ENCODE measurements around the gene EXD2. TPM values are rescaled to one million over a fixed set of nuclear protein-coding genes. Genes with fewer than 3 reads are reported as not detected.

EXD2 gene, protein sequence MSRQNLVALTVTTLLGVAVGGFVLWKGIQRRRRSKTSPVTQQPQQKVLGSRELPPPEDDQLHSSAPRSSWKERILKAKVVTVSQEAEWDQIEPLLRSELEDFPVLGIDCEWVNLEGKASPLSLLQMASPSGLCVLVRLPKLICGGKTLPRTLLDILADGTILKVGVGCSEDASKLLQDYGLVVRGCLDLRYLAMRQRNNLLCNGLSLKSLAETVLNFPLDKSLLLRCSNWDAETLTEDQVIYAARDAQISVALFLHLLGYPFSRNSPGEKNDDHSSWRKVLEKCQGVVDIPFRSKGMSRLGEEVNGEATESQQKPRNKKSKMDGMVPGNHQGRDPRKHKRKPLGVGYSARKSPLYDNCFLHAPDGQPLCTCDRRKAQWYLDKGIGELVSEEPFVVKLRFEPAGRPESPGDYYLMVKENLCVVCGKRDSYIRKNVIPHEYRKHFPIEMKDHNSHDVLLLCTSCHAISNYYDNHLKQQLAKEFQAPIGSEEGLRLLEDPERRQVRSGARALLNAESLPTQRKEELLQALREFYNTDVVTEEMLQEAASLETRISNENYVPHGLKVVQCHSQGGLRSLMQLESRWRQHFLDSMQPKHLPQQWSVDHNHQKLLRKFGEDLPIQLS
- total RNA-seq (10 to 100 TPM; 14.7 to 18.0 (median 16.8) TPM), polyA plus RNA-seq (10 to 100 TPM in 1 of 3 donors, 1 to 10 TPM in 2; 1.8 to 13.5 (median 1.8) TPM)

DNA sequence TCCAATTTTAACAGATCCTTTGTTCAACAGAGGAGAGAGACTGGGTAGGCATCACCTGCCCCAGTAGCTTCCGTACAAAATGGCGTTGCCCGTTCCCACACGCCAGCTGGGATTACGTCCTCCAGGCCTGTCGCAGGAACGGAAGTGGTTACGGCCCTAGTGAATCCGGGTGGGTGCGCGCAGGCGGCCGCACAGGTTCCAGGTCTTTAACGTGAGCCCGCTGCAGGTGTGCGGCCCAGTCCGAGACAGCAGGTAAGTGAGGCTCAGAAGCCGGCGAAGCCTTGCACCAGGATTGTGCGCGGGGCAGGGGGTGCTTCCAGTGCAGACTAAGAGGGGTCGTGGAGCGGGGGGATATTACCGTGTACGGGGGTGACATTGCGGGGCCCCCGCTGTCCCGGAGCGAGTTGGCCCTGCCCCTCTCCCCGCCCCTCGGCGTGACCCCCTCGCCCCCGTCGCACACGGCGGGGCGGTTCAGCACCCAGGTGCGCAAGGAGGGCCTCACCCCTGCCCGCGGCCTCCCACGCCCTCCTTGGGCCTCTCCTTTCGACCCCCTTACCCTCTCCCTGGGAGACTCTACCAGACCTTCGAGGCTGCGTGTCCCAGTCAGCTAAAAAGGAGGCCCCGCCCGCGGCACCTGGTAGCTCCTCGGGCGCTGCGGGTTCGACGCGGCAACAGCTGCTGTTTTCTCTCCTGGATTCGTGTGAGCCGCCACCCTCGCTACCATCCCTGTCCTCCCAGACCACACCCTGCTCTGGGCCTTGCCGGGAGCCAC, at the start of gene EXD2:
Gene EXD2, plus strand, starts transcription at position 159 of the 772 bp plus-strand sequence. CDS start 17,973 bp downstream, outside the sequence.
- H3K4me1 ChIP-seq, result peaks cover 0 to 12% (median 5%) of the 10 kb centered on the region in 4 donors
- TF ChIP-seq POLR2A (IDR thresholded peaks at IDR 0.05) (peak in 1 of 2 donors; percentile 7), CTCF (IDR thresholded peaks at IDR 0.05) (no peak), EP300 (IDR thresholded peaks at IDR 0.05) (no peak), POLR2AphosphoS5 (IDR thresholded peaks at IDR 0.05) (peak in 3 of 4 donors; percentile 61 to 67 (median 62))
- 1% methylated on average over 58 of the region's 58 CpGs for WGBS, 2 donors
- H3K9me3 ChIP-seq, result no peaks in the 10 kb centered on the region
- intact Hi-C loops (cut with DNase I), result loop anchor here (1.0 to 2.0 kb wide), 2 partner anchors 38 to 63 kb away; partner anchors contain the start of gene DCAF5
- H3K4me3 ChIP-seq, result peak within 1 kb of the TSS; percentile 69 to 90 (median 85)
- DNase-seq, result peak; percentile 94
- H3K27me3 ChIP-seq, result no peaks in the 10 kb centered on the region
- no peaks in the 10 kb centered on the region for H3K36me3 ChIP-seq
- H3K27ac ChIP-seq, result peak within 1 kb of the TSS; percentile 74 to 81 (median 80)

DNA sequence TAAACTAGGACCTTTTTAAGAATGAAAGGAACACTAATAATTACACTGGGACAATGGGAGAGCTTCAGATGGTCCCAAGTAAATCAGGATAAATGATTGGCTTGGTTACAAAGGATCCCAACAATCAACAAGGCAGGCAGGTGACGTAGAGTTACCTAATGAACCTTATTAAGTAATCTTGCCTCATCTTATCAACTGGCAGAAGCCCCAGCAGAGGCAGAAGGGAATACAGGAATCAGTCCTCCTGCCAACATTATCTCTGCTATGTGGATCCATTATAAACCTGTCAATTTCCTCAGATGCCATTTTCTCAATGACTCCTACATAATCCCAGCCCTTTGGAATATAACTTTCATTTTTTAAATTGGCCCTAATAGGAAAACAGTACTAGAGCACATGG, 49.7 kb upstream of the EXD2 start:
- TF ChIP-seq CTCF (IDR thresholded peaks at IDR 0.05), result no peak
- no peak for TF ChIP-seq EP300 (IDR thresholded peaks at IDR 0.05)
- TF ChIP-seq POLR2A (IDR thresholded peaks at IDR 0.05), result no peak
- TF ChIP-seq POLR2AphosphoS5 (IDR thresholded peaks at IDR 0.05), result no peak
- intact Hi-C loops (cut with DNase I), result no loop called here
- Histone ChIP-seq H3K4me1 (peaks cover 0 to 36% (median 31%) of the 10 kb centered on the region in 4 donors), H3K36me3 (no peaks in the 10 kb centered on the region), H3K27me3 (no peaks in the 10 kb centered on the region), H3K4me3 (no peak overlapping the region), H3K27ac (no peak overlapping the region), H3K9me3 (no peaks in the 10 kb centered on the region)
- WGBS, 2 donors, result 94 to 95% methylated on average over 1 of the region's 1 CpG
- no peak for DNase-seq

GRCh38 chr14:69142101-69142500, 49.2 kb upstream of the EXD2 start:
- Histone ChIP-seq H3K4me1 (peaks cover 0 to 33% (median 28%) of the 10 kb centered on the region in 4 donors), H3K27ac (no peak overlapping the region), H3K9me3 (no peaks in the 10 kb centered on the region), H3K36me3 (no peaks in the 10 kb centered on the region), H3K27me3 (no peaks in the 10 kb centered on the region), H3K4me3 (no peak overlapping the region)
- TF ChIP-seq EP300 (IDR thresholded peaks at IDR 0.05) (no peak), CTCF (IDR thresholded peaks at IDR 0.05) (no peak), POLR2AphosphoS5 (IDR thresholded peaks at IDR 0.05) (no peak), POLR2A (IDR thresholded peaks at IDR 0.05) (no peak)
- 94 to 96% methylated on average over 5 of the region's 5 CpGs for WGBS, 2 donors
- intact Hi-C loops (cut with DNase I), result no loop called here
- DNase-seq, result no peak

- TF ChIP-seq EP300 (IDR thresholded peaks at IDR 0.05), result no peak
- TF ChIP-seq POLR2A (IDR thresholded peaks at IDR 0.05), result no peak
- TF ChIP-seq POLR2AphosphoS5 (IDR thresholded peaks at IDR 0.05), result no peak
- no peak for TF ChIP-seq CTCF (IDR thresholded peaks at IDR 0.05)
- Histone ChIP-seq H3K27me3 (no peaks in the 10 kb centered on the region), H3K4me3 (no peak overlapping the region), H3K36me3 (peaks cover 0 to 10% (median 0%) of the 10 kb centered on the region in 4 donors), H3K27ac (peak overlapping the region in 1 of 4 donors; percentile 99), H3K9me3 (no peaks in the 10 kb centered on the region), H3K4me1 (peaks cover 0 to 50% (median 25%) of the 10 kb centered on the region in 4 donors)
- intact Hi-C loops (cut with DNase I), result loop anchor here (10.0 kb wide), 1 partner anchor 245 kb away; the partner anchor contains the start of genes ERH and SLC39A9
- 48 to 50% methylated on average over 2 of the region's 2 CpGs for WGBS, 2 donors
- no peak for DNase-seq
Measured at GRCh38 chr14:69149461-69150244, 41.6 kb upstream of the EXD2 start.
